ENCODE measurements around the gene GFI1B. TPM values are rescaled to one million over a fixed set of nuclear protein-coding genes. Genes with fewer than 3 reads are reported as not detected.
A peak's percentile ranks its signal among the peaks of the same experiment; 100 is the strongest.

GFI1B gene
- total and polyA plus RNA-seq, 10 donors, result 0.14 to 4.0 (median 2.1) TPM

- no peak for TF ChIP-seq CTCF (IDR thresholded peaks at IDR 0.05 in 8 of 11, conservative IDR thresholded peaks at IDR 0.05 in 3 of 11)
- no peak for TF ChIP-seq POLR2AphosphoS5 (IDR thresholded peaks at IDR 0.05)
- TF ChIP-seq POLR2A (IDR thresholded peaks at IDR 0.05), result no peak
- Histone ChIP-seq H3K9me3 (no peaks in the 10 kb centered on the region), H3K4me1 (peaks cover 4 to 34% (median 26%) of the 10 kb centered on the region in 6 donors), H3K4me3 (peak overlapping the region in 1 of 8 donors; percentile 34), H3K36me3 (no peaks in the 10 kb centered on the region), H3K27me3 (replicated peaks in 1 of 7) (peaks cover 0 to 86% (median 21%) of the 10 kb centered on the region in 7 donors), H3K27ac (no peak overlapping the region)
- DNase-seq, result no peak
- WGBS, 5 donors, result 7 to 12% (median 9%) methylated on average over 2 of the region's 2 CpGs
- intact Hi-C loops (cut with DNase I; ENCODE audit: low total_unique reads), result loop anchor here (10.0 kb wide), 1 partner anchor 47 kb away; no protein-coding TSS in a partner anchor
Measured at GRCh38 chr9:132978112-132978450, 413 bp upstream of the GFI1B start.

DNA sequence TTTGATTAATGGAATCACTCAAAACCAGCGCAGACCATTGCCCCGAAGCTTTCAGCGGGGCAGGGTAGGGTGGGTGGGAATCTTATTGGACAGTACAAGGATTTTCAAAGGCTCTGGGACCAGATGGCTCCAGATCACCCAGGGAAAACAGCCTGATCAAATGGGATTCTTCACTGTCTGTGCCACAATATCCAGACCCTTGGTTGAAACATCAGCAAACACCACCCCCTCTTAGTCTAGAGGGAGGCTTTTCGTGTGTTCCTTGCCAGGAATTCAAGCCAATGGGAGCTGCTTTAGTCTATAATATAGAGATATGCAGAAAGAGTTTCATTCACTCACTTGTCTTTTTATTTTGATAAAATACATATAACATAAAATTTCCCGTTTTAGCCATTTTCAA lies 1.7 kb downstream of the GFI1B start:
- no peak for TF ChIP-seq CTCF (IDR thresholded peaks at IDR 0.05 in 8 of 11, conservative IDR thresholded peaks at IDR 0.05 in 3 of 11)
- no peak for TF ChIP-seq POLR2A (IDR thresholded peaks at IDR 0.05)
- no peak for TF ChIP-seq POLR2AphosphoS5 (IDR thresholded peaks at IDR 0.05)
- Histone ChIP-seq H3K27me3 (replicated peaks in 1 of 7) (peaks cover 0 to 98% (median 21%) of the 10 kb centered on the region in 7 donors), H3K36me3 (no peaks in the 10 kb centered on the region), H3K4me1 (peaks cover 4 to 55% (median 38%) of the 10 kb centered on the region in 6 donors), H3K4me3 (no peak overlapping the region), H3K9me3 (no peaks in the 10 kb centered on the region), H3K27ac (no peak overlapping the region)
- 29 to 62% (median 50%) methylated on average over 5 of the region's 5 CpGs for WGBS, 5 donors
- no peak for DNase-seq
- intact Hi-C loops (cut with DNase I; ENCODE audit: low total_unique reads), result loop anchor here (10.0 kb wide), 1 partner anchor 65 kb away; no protein-coding TSS in a partner anchor

DNA sequence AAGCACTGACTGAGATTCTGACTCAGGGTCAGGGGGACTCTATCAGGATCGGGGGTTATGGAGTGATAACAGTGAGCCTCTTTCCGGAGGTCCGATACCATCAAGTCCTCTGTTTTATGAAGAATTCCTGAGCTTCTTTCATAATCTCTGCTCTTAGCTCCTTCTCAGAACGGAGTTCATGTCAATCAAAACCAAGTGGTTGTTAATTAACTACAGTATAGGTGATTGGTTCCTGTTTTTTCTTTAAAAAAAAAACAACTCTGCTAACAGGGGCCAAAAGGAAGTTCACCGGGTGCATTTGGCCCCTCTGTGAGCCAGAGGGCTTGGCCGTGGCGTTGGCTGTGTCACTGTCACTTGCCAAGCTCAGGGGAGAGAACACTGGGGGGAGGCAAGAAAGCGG lies 4.0 kb downstream of the GFI1B start:
- no peak overlapping the region for H3K4me3 ChIP-seq
- intact Hi-C loops (cut with DNase I; ENCODE audit: low total_unique reads), result loop anchor here (10.0 kb wide), 1 partner anchor 62 kb away; no protein-coding TSS in a partner anchor

More for the DNA sequence above, 4.0 kb downstream of the GFI1B start:
- Histone ChIP-seq H3K27me3 (replicated peaks in 1 of 7) (peaks cover 0 to 97% (median 21%) of the 10 kb centered on the region in 7 donors), H3K36me3 (no peaks in the 10 kb centered on the region), H3K4me1 (peaks cover 4 to 55% (median 40%) of the 10 kb centered on the region in 6 donors), H3K9me3 (no peaks in the 10 kb centered on the region), H3K27ac (no peak overlapping the region)
- WGBS, 5 donors, result 26 to 35% (median 32%) methylated on average over 8 of the region's 8 CpGs
- no peak for DNase-seq
- TF ChIP-seq CTCF (IDR thresholded peaks at IDR 0.05 in 8 of 11, conservative IDR thresholded peaks at IDR 0.05 in 3 of 11), result no peak
- no peak for TF ChIP-seq POLR2AphosphoS5 (IDR thresholded peaks at IDR 0.05)
- TF ChIP-seq POLR2A (IDR thresholded peaks at IDR 0.05), result no peak
